Measurements from ENCODE around the gene CXorf65.

CXorf65 gene

GRCh38 chrX:71106427-71106826 is at the start of gene CXorf65:
TSS of gene CXorf65 (minus strand) at chrX:71106740. CDS start at chrX:71106556, 184 bp downstream.
- peak; percentile 48 for DNase-seq

DNA sequence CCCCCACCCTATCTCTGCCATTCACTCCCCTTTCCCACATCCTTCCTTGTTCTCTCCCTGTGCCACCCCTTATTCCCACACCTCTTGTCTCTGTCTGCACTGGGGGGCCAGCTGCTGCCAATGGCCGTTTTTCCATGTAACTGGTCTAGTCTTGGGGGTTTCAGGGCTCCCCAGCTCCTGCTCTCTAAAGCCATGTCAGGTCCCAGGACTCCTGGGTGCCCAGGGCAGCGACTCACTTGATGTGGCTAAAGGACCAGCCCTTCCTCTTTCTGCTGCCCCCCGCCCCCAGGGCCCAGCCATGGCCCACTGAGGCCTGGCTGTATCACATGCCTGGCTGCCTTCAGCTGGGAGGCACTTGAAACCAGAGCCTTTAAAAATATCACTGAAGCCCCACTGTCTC is 48.1 kb upstream of the CXorf65 start:
- no peak for DNase-seq

- DNase-seq: no peak
Observed at GRCh38 chrX:71154196-71154595, 47.7 kb upstream of the CXorf65 start.

GRCh38 chrX:71151366-71151765 is 44.8 kb upstream of the CXorf65 start:
- no peak for DNase-seq

- no peak for DNase-seq
Observed at GRCh38 chrX:71148278-71148663, 41.7 kb upstream of the CXorf65 start.

GRCh38 chrX:71147496-71148277 is 41.1 kb upstream of the CXorf65 start:
- DNase-seq: no peak

DNA sequence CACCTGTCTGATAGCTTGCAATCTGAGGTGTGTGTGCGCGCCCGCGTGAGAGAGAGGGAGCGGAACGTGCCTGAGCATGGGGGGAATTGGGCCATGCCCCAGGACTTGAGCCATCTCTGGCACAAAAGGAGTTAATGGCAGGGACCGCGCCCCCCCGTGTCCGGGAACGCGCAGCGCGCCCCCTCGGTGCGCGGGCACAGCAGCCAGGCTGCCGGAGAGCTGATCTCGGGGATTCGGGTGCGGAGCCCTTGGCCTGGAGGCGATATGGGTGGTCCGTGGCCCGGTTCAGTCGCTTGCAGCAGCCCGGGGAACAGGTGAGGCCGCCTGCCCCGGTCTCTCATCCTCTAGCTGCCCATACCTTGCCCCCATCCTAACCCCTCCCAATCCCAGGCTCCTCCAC is 38.1 kb upstream of the CXorf65 start, which contains the start of gene NLGN3:
Gene NLGN3, plus strand, starts transcription at position 191 of the 400 bp plus-strand sequence. CDS start 2,909 bp downstream, outside the sequence.
- DNase-seq: no peak

- no peak for DNase-seq
Observed at GRCh38 chrX:71143508-71143907, 37.0 kb upstream of the CXorf65 start.

DNA sequence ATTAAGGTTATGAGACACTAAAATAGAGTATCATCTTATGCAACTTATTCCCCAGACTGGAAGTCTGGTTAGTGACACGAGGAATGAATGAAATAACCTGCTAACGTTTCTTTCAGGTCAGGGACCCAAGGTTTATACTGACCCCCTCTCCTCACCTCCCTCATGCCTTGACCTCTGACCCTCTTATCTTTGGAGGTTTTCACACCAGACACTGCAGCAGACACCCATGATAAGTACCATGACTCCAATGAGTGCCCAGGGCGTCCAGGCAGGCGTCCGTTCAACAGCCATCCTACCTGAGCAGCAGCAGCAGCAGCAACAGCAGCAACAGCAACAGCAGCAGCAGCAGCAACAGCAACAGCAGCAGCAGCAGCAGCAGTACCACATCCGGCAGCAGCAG is 33.9 kb upstream of the CXorf65 start:
- DNase-seq: no peak

- no peak for DNase-seq
Observed at GRCh38 chrX:71131510-71131909, 25.0 kb upstream of the CXorf65 start.

DNA sequence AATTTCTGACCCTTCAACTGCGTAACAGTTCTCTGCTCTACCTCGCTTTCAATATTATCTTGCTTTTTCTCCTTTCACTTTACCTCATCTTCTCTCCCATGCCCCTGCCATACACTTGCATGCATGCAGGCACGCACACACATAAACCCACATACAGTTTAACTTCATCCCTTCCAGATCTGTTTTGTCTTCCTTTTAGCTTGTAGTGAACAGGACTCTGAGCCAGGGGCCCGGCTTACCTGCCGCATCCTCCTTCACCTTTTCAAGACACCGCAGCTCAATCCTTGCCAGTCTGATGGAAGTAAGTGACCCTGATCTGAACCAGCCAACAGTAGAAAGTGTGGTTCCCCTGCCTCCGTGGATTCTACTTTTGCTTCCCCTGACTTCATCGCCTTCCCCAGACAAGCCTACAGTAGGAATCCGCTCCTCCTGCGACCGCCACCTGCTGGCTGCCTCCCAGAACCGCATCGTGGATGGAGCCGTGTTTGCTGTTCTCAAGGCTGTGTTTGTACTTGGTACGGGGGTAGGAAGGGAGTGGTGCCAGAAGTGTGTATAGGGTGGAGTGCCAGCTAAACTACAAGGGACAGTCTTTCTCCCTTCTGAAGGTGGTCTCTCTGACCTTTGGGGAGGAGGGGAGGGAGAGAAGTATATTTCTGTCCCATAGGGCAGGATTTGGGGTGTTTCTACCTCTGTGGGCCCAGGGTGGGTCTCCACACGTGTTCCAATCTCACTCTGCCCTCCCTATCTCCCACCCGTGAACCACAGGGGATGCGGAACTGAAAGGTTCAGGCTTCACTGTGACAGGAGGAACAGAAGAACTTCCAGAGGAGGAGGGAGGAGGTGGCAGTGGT is 22.6 kb upstream of the CXorf65 start:
- DNase-seq: peak; percentile 83

- no peak for DNase-seq
Observed at GRCh38 chrX:71128166-71128833, 21.8 kb upstream of the CXorf65 start.

DNA sequence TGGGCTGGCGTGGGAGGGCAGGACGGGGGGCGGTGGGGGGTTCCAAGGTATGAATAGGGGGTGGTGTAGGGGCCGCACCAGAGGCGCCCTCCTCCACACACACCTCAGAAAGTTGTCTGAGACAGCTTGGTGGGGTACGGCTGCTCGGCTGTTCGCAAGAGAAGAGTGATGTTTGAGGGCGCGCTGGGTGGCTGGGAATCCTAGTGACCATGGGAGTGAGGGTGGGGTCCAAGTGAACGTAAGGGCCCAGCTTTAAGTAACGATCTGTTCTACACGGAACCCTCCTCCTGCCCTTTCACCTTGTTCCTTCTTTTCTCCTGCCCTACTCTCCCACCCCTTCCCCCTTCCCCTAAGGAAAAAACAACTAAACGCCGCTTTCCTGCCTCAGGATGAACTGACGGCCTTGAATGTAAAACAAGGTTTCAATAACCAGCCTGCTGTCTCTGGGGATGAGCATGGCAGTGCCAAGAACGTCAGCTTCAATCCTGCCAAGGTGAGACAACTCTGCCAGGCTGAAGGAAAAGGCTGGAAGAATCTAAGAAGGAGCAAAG is 12.5 kb upstream of the CXorf65 start:
- no peak for DNase-seq

DNA sequence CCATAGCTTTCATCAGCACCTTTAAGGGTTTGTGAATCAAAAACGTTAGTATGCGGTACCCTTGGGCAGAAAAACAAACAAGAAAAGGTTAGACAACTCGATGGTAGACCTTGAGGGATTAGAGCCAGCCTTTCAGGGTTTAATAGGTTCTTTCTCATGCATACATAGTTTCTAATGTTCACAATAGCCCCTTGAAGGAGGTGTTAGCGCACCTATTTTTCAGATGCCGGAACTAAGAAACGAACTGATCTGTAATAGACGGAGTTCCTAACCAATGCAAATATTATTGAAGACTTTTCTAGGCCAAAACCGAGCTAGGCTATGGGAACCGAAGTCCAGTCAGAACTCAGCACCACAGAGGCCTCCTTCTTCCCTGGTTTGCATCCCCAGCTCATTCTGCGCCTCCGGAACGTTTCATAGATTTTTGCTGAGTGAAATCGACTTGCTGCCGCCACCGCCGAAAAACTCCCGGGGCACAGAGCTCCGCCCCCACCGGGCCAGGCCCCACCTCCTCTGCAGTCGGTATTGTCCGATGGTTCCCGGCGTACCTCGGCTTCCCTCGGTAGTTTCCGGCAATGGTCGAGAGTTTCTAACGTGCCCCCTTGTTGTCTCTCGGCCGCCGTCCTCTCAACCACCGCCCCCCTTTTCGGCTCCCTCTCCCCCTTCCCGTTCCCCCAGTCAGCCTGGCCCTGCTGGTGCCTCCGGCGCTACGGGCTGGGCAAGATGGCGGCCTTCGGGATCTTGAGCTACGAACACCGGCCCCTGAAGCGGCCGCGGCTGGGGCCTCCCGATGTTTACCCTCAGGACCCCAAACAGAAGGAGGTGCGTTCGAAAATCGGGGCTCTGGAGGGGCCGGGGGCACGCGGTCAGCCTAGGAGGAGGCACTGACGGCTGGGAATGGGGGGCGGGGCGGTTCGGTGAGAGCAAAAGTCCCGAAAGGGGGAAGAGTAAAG is 11.8 kb upstream of the CXorf65 start, which contains the start of gene MED12:
Gene MED12, plus strand, starts transcription at position 565 of the 953 bp plus-strand sequence. Its CDS starts 159 bp downstream, at position 724.
- DNase-seq: peak; percentile 86

GRCh38 chrX:71117358-71117757 is 10.8 kb upstream of the CXorf65 start:
- no peak for DNase-seq

DNA sequence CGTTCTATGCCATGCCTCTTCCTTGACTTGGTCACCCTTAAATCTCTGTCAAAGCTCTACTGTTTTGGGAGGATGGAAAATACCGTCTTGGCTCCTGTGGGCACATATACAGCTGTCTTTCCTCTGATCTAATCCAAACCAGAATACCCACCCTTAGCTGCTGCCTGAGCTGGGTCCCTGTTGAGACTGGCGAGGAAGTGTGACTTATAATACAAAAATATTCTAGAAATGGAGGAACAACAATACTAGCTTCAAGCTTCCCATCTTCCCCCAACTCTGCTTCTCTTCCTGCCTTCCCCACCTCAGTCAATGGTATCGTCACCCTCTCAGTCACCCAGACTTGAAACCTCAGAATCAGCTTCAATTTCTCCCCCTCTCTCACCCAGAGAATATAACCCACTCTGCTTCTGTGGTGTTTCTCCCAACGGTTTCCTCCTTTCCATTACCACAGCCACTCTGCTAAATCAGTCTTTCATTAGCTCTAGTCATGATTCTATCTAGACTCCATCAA is 5.4 kb upstream of the CXorf65 start:
- DNase-seq: peak; percentile 63

- peak; percentile 92 for DNase-seq
Observed at GRCh38 chrX:71111141-71111843, 4.8 kb upstream of the CXorf65 start, which contains the start of gene IL2RG. TSS of gene IL2RG (minus strand) at chrX:71111577. CDS start at chrX:71111539, 38 bp downstream.

DNA sequence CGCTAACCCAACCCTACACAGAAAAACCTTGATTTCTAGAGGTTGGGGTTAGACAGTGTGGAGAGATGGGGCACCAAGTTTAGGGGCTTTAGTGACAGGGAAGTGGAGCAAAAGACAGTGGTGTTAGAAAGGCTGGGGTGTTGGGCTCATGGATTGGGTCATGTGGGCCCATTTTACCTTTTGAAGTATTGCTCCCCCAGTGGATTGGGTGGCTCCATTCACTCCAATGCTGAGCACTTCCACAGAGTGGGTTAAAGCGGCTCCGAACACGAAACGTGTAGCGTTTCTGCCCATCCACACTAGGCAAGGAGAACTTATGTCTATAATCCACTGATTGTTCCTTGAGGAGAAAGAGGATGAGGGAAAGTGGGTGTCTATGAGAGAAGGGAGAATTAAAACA is 2.5 kb upstream of the CXorf65 start:
- peak; percentile 40 for DNase-seq

DNA sequence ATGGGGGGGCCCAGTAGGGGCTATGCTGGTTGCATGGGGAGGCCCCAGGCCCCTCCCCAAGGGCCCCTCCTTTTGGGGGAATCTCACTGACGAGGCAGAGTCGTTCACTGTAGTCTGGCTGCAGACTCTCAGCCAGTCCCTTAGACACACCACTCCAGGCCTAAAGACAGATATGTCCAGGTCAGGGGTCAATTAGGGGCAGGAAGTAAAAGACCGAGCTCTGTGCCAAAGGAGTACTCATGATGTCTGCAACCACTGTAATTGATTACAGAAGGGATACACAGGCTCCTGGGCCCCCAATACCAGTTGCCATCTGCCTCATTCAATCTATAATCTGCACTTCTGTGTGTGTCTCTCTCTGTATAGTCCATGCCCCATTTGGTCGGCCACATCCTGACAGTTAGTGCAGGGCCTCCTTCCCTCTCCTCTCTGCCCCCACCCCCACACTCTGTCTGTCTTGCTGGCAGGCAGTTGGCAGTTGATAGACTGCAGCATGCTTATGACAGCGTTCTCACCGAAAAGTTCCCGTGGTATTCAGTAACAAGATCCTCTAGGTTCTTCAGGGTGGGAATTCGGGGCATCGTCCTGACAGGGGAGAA is 1.3 kb upstream of the CXorf65 start:
- DNase-seq: peak; percentile 54

- DNase-seq: no peak
Observed at GRCh38 chrX:71107245-71107644, 705 bp upstream of the CXorf65 start.
